ENCODE data around the gene EIF3L.
A peak's percentile ranks its signal among the peaks of the same experiment; 100 is the strongest.

EIF3L gene

DNA sequence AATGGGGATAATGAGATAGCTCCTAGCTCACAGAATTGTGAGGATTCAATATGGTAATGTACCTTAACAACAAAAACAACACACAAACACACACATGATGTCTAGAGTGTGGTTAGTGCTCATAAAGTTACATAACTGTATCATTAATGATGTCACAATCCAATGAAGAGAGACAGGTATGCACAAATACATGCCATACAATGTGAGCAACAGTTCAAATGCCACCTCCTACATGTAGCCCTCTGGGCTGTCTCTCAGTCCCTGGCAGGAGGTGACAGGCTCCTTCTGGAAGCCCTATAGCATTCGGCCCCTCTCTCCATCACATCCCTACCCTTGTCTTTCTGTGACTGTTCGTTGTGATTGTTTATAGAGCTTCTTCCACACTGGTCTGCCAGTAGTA, 48.6 kb downstream of the EIF3L start (continued):
- TF ChIP-seq, protein P1, sequence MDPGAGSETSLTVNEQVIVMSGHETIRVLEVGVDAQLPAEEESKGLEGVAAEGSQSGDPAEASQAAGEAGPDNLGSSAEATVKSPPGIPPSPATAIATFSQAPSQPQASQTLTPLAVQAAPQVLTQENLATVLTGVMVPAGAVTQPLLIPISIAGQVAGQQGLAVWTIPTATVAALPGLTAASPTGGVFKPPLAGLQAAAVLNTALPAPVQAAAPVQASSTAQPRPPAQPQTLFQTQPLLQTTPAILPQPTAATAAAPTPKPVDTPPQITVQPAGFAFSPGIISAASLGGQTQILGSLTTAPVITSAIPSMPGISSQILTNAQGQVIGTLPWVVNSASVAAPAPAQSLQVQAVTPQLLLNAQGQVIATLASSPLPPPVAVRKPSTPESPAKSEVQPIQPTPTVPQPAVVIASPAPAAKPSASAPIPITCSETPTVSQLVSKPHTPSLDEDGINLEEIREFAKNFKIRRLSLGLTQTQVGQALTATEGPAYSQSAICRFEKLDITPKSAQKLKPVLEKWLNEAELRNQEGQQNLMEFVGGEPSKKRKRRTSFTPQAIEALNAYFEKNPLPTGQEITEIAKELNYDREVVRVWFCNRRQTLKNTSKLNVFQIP (CRISPR knock-in tag; IDR thresholded peaks at IDR 0.05; ENCODE audit: borderline replicate concordance, low read depth), result no peak
- TF ChIP-seq ZC3H10 (CRISPR knock-in tag; IDR thresholded peaks at IDR 0.05), result no peak
- no peak for TF ChIP-seq ZNF565 (CRISPR knock-in tag; conservative IDR thresholded peaks at IDR 0.05; ENCODE audit: low read depth)
- no peak for TF ChIP-seq PPARA (CRISPR knock-in tag; IDR thresholded peaks at IDR 0.05; ENCODE audit: borderline replicate concordance)
- no peak for TF ChIP-seq ARNTL (CRISPR knock-in tag; IDR thresholded peaks at IDR 0.05; ENCODE audit: borderline replicate concordance, low read depth)
- TF ChIP-seq ISL1 (CRISPR knock-in tag; IDR thresholded peaks at IDR 0.05), result no peak
- no peak for TF ChIP-seq ESRRG (CRISPR knock-in tag; IDR thresholded peaks at IDR 0.05)
- TF ChIP-seq ZNF8 (CRISPR knock-in tag; IDR thresholded peaks at IDR 0.05), result no peak
- no peak for TF ChIP-seq GLIS3 (CRISPR knock-in tag; IDR thresholded peaks at IDR 0.05)

DNA sequence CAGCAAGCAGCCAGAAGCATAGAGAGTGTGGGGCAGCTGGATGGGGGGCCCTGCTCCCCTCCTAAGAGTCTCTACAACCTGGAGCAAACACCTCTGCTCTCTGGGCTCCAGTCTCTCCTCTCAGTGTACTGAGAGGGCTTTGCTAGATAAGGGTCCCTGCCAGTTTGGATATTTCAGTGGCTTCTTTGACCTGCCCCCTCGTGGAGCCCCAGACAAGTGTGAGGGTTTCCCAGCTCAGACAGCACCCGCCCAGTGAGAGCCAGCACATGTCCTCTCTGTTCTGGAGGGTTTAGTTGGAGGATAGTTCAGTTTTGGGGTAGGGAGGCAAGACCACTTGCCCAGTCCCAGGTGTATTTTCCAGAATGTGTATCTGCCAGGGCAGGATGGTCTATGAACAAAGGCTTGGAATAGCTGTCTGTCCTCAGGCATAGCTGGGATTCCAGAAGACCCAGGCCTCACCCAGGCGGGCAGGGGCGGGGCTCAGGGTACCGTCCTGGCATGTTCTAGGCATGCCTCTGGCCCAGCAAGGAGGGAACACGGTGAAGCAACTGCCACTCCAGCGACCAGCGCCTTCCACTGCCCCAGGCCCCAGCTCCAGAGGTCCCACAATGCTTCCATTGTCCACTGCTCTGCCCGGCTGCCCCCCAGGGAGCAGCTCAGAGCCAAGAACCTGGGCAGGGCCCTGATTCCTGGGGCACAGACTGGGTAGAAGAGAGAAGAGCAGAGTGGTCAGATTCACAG, 49.4 kb downstream of the EIF3L start:
- TF ChIP-seq, protein P2, sequence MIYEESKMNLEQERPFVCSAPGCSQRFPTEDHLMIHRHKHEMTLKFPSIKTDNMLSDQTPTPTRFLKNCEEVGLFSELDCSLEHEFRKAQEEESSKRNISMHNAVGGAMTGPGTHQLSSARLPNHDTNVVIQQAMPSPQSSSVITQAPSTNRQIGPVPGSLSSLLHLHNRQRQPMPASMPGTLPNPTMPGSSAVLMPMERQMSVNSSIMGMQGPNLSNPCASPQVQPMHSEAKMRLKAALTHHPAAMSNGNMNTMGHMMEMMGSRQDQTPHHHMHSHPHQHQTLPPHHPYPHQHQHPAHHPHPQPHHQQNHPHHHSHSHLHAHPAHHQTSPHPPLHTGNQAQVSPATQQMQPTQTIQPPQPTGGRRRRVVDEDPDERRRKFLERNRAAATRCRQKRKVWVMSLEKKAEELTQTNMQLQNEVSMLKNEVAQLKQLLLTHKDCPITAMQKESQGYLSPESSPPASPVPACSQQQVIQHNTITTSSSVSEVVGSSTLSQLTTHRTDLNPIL (CRISPR knock-in tag; IDR thresholded peaks at IDR 0.05; ENCODE audit: low read depth), result no peak
- TF ChIP-seq TOX (CRISPR knock-in tag; IDR thresholded peaks at IDR 0.05; ENCODE audit: borderline replicate concordance) (no peak), ZNF8 (CRISPR knock-in tag; IDR thresholded peaks at IDR 0.05) (no peak), BACH2 (CRISPR knock-in tag; IDR thresholded peaks at IDR 0.05; ENCODE audit: borderline replicate concordance) (no peak)
- ATAC-seq, result no peak; the same call in 2 of the 3 replicates

DNA sequence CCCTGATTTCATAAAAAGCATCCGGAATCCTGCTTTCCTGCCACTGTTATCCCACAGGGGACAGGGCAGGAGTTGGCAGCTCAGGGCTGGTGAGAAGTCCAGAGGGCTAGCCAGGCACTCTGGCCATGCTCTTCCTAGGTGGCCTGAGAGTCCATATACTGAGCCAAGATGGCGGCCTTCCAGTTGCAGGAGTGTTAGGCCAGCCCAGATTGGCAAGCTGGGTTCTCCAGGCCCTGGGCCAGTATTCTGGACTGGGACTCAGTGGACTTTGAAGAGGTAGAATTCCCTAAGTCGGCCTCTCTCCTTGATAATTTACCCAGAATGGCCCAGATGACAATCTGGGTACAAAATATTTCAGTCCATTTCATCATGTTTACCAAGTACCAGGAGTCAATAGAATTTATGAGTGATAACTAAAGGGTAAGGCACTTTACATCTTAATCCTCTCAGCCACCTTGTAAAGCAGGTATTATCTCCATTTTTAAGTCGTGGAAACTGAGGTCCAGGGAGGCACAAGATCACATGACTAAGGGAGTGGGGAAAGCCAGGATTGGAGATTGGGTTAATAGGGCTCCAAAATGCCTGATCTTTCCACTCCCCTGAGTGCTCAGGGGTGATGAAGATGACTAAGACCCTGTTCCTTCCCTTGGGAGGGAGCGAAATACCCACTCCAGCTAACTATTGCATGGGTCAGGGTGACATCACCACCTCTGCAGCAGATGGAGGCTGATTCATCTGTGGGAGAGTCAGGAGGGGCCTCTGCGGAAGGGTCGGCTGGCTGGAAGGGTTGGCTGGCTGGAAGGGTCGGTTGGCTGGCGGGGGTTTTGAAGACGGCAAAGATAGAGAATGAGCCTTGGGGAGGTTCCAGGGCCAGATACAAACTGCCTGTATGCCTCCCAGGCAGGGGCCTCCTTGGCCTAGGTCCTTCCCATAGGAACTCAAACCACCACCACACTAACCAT, 55.6 kb downstream of the EIF3L start:
- ATAC-seq, result peak; percentile 72
- TF ChIP-seq TOX (CRISPR knock-in tag; IDR thresholded peaks at IDR 0.05; ENCODE audit: borderline replicate concordance) (no peak), ISL1 (CRISPR knock-in tag; IDR thresholded peaks at IDR 0.05) (no peak), ZFP30 (CRISPR knock-in tag; IDR thresholded peaks at IDR 0.05) (no peak), RARB (CRISPR knock-in tag; IDR thresholded peaks at IDR 0.05) (no peak), TCF4 (CRISPR knock-in tag; IDR thresholded peaks at IDR 0.05; ENCODE audit: borderline replicate concordance) (no peak), ZNF70 (CRISPR knock-in tag; IDR thresholded peaks at IDR 0.05) (no peak)
- TF ChIP-seq, protein P3, sequence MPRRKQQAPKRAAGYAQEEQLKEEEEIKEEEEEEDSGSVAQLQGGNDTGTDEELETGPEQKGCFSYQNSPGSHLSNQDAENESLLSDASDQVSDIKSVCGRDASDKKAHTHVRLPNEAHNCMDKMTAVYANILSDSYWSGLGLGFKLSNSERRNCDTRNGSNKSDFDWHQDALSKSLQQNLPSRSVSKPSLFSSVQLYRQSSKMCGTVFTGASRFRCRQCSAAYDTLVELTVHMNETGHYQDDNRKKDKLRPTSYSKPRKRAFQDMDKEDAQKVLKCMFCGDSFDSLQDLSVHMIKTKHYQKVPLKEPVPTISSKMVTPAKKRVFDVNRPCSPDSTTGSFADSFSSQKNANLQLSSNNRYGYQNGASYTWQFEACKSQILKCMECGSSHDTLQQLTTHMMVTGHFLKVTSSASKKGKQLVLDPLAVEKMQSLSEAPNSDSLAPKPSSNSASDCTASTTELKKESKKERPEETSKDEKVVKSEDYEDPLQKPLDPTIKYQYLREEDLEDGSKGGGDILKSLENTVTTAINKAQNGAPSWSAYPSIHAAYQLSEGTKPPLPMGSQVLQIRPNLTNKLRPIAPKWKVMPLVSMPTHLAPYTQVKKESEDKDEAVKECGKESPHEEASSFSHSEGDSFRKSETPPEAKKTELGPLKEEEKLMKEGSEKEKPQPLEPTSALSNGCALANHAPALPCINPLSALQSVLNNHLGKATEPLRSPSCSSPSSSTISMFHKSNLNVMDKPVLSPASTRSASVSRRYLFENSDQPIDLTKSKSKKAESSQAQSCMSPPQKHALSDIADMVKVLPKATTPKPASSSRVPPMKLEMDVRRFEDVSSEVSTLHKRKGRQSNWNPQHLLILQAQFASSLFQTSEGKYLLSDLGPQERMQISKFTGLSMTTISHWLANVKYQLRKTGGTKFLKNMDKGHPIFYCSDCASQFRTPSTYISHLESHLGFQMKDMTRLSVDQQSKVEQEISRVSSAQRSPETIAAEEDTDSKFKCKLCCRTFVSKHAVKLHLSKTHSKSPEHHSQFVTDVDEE (CRISPR knock-in tag; IDR thresholded peaks at IDR 0.05), result no peak
- TF ChIP-seq, protein P1 (CRISPR knock-in tag; IDR thresholded peaks at IDR 0.05; ENCODE audit: borderline replicate concordance, low read depth), result no peak
